Measurements from ENCODE around the gene KIRREL3. TPM values are rescaled to one million over a fixed set of nuclear protein-coding genes. Genes with fewer than 3 reads are reported as not detected.

Gene KIRREL3
- total and polyA plus RNA-seq, 2 of the 4 experiments (the other 2 are of a cell fraction), result 10.9 to 15.9 TPM

DNA sequence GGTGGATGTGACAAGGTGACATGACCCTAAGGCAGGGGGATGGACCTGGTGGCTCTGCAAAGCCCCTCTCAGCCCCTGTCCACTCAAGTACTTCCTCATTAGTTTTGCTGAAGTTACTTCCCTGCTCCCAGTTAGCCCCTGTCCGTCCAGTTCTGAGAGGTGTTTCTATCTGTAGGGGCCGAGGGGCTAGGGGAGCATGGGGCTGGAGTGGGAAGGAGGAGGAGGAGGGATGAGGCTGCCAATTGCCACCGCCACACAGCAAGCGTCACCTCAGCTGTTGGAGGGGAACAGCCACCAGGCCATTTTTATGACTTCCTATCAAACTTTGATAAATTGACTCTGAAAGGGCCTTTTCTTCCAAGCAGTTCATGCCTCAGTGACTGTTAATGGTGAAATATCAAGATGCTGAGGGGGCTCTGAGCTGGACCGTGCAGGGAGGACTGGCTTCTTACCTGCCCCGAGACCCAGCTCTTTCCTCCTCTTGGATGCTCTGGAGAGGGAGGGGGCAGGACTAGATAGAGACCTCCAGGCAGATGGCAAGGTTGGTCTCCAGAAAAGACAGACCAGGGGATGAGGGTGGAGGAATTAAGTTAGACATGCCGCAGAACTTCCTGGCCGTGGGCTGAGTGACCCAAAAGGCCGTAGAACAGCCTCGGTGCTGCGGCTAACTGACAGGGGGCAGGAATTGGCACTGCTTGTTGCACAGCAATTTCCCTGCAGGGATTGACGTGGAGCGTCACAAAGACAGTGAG lies 508.1 kb downstream of the KIRREL3 start:
- H3K14ac ChIP-seq (replicated peaks; ENCODE audit: low read depth, low read length), result no peak overlapping the region
- H4K5ac ChIP-seq (ENCODE audit: low read depth, low read length), result no peak overlapping the region
- no peak overlapping the region for H3K27ac ChIP-seq (ENCODE audit: insufficient read depth, low read length)
- no peak overlapping the region for H3K4ac ChIP-seq (ENCODE audit: low read depth, low read length)
- CTCF ChIA-PET, result no interaction called here
- H2BK15ac ChIP-seq (ENCODE audit: low read depth, low read length), result no peak overlapping the region
- dilution Hi-C loops (cut with HindIII; ENCODE audit: low sequenced_read_pairs, unreplicated experiment) (no loop called here), intact Hi-C loops (cut with micrococcal nuclease) (no loop called here), in situ Hi-C loops (cut with MboI; ENCODE audit: low sequenced_read_pairs) (no loop called here)
- TF ChIP-seq CHD1 (IDR thresholded peaks at IDR 0.05; ENCODE audit: low read depth, low read length), result no peak
- no peaks in the 10 kb centered on the region for H3K79me1 ChIP-seq (ENCODE audit: low read depth in 1 of 2, low read length in 2 of 2)
- H3K4me3 ChIP-seq (ENCODE audit: insufficient read depth, low read depth, low read length), result no peak overlapping the region
- no peaks in the 10 kb centered on the region; the same call in 1 of the 2 replicates for H3K4me1 ChIP-seq (ENCODE audit: control insufficient read depth, insufficient read depth, low read length)
- no peaks in the 10 kb centered on the region for H4K20me1 ChIP-seq (ENCODE audit: insufficient read depth, low read length)
- H3K36me3 ChIP-seq (ENCODE audit: control insufficient read depth, insufficient read depth, low read length), result no peaks in the 10 kb centered on the region
- no peak overlapping the region for H2AK5ac ChIP-seq (ENCODE audit: low read depth, low read length)
- no peak overlapping the region for H2AFZ ChIP-seq (replicated peaks; ENCODE audit: low read length, poor library complexity)
- no peak overlapping the region for H2BK5ac ChIP-seq (ENCODE audit: low read depth, low read length, poor library complexity, severe bottlenecking)
- no peaks in the 10 kb centered on the region for H3K9me3 ChIP-seq (ENCODE audit: control insufficient read depth, insufficient read depth, low read length)
- ATAC-seq (ENCODE audit: low read depth) (no peak), DNase-seq (no peak)
- 100% methylated on average over 3 of the region's 13 CpGs; no CpG with 5 or more reads in 1 of the 2 experiments for WGBS, 2 experiments (ENCODE audit: extremely low coverage in 2 of 2, insufficient read length in 1 of 2)
- no peak overlapping the region for H4K8ac ChIP-seq (ENCODE audit: low read depth in 2 of 2, low read length in 2 of 2)
- H3K27me3 ChIP-seq (ENCODE audit: control insufficient read depth, insufficient read depth, low read length), result no peaks in the 10 kb centered on the region; the same call in 1 of the 2 replicates
- no peak overlapping the region for H3K56ac ChIP-seq (ENCODE audit: extremely low read depth, insufficient read depth, low read length)
- no peak overlapping the region for H3K23ac ChIP-seq (ENCODE audit: low read depth, low read length)
- POLR2A ChIA-PET (ENCODE audit: unreplicated experiment), result no interaction called here
- H4K91ac ChIP-seq (ENCODE audit: insufficient read depth, low read depth, low read length), result no peak overlapping the region
- no TSS peak for BruUV-seq (replicated peaks)
- H3K18ac ChIP-seq (ENCODE audit: low read depth, low read length), result no peak overlapping the region
- no peaks in the 10 kb centered on the region; the same call in 1 of the 2 replicates for H3K9me1 ChIP-seq (ENCODE audit: insufficient read depth, low read length)
- no peak overlapping the region for H3K4me2 ChIP-seq (ENCODE audit: low read depth, low read length)
- no peak overlapping the region for H2AK9ac ChIP-seq (replicated peaks; ENCODE audit: low read depth, low read length, poor library complexity)
- H2BK120ac ChIP-seq (ENCODE audit: low read depth, low read length), result no peak overlapping the region
- no peak overlapping the region for H3K9ac ChIP-seq (ENCODE audit: low read depth, low read length)
- no peak overlapping the region for H2BK20ac ChIP-seq (ENCODE audit: low read depth, low read length)

Data from IMR-90 (cell line).